ENCODE measurements around the gene MXI1. TPM values are rescaled to one million over a fixed set of nuclear protein-coding genes. Genes with fewer than 3 reads are reported as not detected.

The MXI1 gene
- total RNA-seq, 1 donor from 2014 or later: 17.2 TPM

DNA sequence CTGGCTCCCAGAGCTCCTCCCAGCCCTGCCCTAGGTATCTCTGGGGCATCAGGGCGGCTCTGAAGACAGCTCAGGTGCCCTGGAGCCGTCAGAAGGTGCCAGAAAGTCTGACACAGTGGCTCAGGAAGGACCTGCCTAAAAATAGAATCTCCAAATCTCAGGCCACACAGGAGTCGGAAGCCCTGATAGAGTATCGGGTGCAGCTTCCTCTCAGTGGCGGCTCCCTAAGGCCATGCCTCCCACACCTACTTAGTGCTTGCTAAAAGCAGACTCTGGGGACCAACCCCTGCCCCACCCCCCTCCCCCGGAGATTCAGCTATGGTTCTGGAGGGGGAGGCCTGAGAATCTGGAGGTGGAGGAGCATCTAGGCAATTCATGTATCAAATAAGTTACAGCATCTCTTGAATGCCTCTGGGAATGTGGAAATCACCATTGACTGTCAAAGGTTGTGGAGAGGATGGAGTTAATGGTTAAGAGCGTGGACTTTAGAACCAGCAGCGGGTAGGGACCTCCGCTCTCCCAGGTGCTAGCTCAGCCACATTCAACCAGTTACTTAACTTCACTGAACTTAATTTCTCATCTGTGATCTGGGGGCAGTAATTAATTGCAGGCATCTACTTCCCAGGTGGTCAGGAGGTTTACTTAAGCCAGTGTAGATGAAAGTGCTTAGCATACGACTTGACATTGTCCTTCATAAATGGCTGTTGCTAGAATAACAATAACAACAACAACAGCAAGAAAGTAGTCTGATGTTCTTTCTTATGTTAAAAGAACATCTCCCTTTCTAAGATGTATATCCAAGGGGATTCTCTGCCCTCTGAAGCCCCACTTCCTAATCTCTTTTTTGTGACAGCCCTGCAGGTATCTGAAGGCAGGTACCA is 38.6 kb upstream of the MXI1 start:
- no peak overlapping the region for H3K27ac ChIP-seq (ENCODE audit: low read depth, low read length)
- peaks cover 0 to 5% (median 4%) of the 10 kb centered on the region in 3 donors for H3K4me1 ChIP-seq (ENCODE audit: control insufficient read depth in 3 of 3, insufficient read depth in 3 of 3, low read length in 3 of 3)
- H3K27me3 ChIP-seq (ENCODE audit: control insufficient read depth in 3 of 3, insufficient read depth in 3 of 3, low read length in 3 of 3): peaks cover 42 to 48% (median 44%) of the 10 kb centered on the region in 3 donors
- no peaks in the 10 kb centered on the region for H3K36me3 ChIP-seq (ENCODE audit: control insufficient read depth in 3 of 3, insufficient read depth in 3 of 3, low read length in 3 of 3)
- H3K4me3 ChIP-seq (ENCODE audit: low read length in 3 of 3): peak overlapping the region in 1 of 3 donors; percentile 13
- H3K9ac ChIP-seq (ENCODE audit: low read depth in 1 of 3, low read length in 3 of 3): no peak overlapping the region
- no peaks in the 10 kb centered on the region for H3K9me3 ChIP-seq (ENCODE audit: control insufficient read depth in 3 of 3, low read length in 3 of 3)

DNA sequence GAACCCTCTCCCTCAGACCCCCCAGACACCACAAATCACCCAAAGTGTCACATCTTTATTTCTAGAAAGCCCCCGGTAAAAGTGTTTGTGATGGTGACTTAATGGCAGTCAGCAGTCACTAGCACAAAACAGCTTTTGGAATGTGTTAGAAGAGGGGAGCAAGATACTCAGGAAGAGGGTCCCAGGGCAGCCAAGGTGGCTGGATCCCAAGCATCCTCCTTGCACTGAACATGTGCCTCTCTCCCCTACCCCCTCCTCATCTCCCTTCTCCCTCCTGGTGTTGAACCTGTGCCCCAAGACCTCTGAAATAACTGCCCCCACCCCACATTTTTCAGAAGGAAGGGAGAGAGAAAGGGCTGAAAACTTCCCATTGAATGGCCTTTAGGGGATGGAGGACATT is 37.8 kb upstream of the MXI1 start:
- H3K27ac ChIP-seq (ENCODE audit: low read depth, low read length): no peak overlapping the region
- H3K4me1 ChIP-seq (ENCODE audit: control insufficient read depth in 3 of 3, insufficient read depth in 3 of 3, low read length in 3 of 3): peaks cover 0 to 5% (median 4%) of the 10 kb centered on the region in 3 donors
- H3K9me3 ChIP-seq (ENCODE audit: control insufficient read depth in 3 of 3, low read length in 3 of 3): no peaks in the 10 kb centered on the region
- H3K36me3 ChIP-seq (ENCODE audit: control insufficient read depth in 3 of 3, insufficient read depth in 3 of 3, low read length in 3 of 3): no peaks in the 10 kb centered on the region
- peaks cover 42 to 48% (median 44%) of the 10 kb centered on the region in 3 donors for H3K27me3 ChIP-seq (ENCODE audit: control insufficient read depth in 3 of 3, insufficient read depth in 3 of 3, low read length in 3 of 3)
- no peak overlapping the region for H3K9ac ChIP-seq (ENCODE audit: low read depth in 1 of 3, low read length in 3 of 3)
- no peak overlapping the region for H3K4me3 ChIP-seq (ENCODE audit: low read length in 3 of 3)

DNA sequence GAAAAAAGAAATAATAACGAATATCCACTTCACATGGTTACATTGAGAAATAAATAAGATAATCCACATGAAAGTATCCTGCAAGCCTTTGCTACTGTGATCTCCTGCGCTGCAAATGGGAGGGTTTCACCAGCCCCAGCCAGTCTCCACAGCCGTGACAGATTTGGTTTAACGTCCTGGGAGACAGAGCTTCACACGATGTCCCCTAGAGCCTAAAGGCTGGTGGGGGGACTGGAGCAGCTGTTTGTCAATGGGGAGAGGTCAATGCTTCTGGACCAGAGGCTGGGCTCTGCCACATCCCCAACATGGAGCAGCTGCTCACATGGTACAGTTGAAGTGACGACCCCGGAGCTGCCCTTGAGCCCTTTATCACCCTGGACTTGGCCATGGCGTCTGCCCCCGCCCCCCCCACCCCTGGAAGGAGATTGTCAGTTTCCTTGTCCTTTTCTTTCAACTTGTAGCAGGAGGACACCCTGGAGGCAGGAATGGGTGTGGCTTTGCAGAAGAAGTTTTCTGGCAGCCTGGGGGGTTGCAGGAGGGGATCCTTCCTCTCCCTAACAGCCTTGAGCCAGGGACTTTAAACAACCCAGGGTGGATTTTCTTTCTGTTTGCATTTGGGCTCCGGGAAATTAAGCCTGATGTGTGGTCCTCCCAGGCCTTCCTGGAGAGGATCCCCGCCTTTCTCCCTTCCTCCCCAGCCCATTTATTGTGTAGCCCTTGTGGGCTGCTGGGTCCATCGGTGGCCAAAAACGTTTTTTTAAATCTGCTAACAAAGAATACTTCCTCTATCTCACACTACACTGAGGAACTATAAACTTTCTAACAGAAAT is 37.0 kb upstream of the MXI1 start:
- Histone ChIP-seq H3K9me3 (ENCODE audit: control insufficient read depth in 3 of 3, low read length in 3 of 3) (no peaks in the 10 kb centered on the region), H3K4me3 (ENCODE audit: low read length in 3 of 3) (no peak overlapping the region), H3K27ac (ENCODE audit: low read depth, low read length) (no peak overlapping the region), H3K9ac (ENCODE audit: low read depth in 1 of 3, low read length in 3 of 3) (no peak overlapping the region), H3K4me1 (ENCODE audit: control insufficient read depth in 3 of 3, insufficient read depth in 3 of 3, low read length in 3 of 3) (peaks cover 0 to 5% (median 4%) of the 10 kb centered on the region in 3 donors), H3K36me3 (ENCODE audit: control insufficient read depth in 3 of 3, insufficient read depth in 3 of 3, low read length in 3 of 3) (no peaks in the 10 kb centered on the region), H3K27me3 (ENCODE audit: control insufficient read depth in 3 of 3, insufficient read depth in 3 of 3, low read length in 3 of 3) (peaks cover 41 to 48% (median 43%) of the 10 kb centered on the region in 3 donors)

DNA sequence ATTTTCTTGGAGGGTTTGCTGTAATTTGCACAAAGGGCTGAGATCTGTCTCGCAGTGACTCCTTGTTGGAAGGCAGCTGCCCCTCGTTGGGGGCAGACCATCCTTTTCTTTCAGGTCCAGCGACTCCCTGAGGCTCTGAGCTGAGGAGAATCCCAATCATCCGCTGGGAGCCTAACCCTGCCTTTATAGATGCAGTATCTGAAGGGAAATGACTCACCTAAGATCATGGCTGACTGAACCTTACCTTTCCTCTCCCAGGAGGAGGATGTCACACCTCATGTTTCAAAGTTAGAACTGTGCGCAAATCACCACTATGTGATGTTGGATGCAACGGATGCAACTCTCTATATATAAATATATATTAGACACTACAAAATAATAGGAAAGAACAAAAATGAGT is 36.4 kb upstream of the MXI1 start:
- Histone ChIP-seq H3K27ac (ENCODE audit: low read depth, low read length) (no peak overlapping the region), H3K9me3 (ENCODE audit: control insufficient read depth in 3 of 3, low read length in 3 of 3) (no peaks in the 10 kb centered on the region), H3K4me1 (ENCODE audit: control insufficient read depth in 3 of 3, insufficient read depth in 3 of 3, low read length in 3 of 3) (peaks cover 2 to 9% (median 7%) of the 10 kb centered on the region in 3 donors), H3K27me3 (ENCODE audit: control insufficient read depth in 3 of 3, insufficient read depth in 3 of 3, low read length in 3 of 3) (peaks cover 34 to 45% (median 36%) of the 10 kb centered on the region in 3 donors), H3K36me3 (ENCODE audit: control insufficient read depth in 3 of 3, insufficient read depth in 3 of 3, low read length in 3 of 3) (no peaks in the 10 kb centered on the region), H3K9ac (ENCODE audit: low read depth in 1 of 3, low read length in 3 of 3) (no peak overlapping the region), H3K4me3 (ENCODE audit: low read length in 3 of 3) (no peak overlapping the region)

DNA sequence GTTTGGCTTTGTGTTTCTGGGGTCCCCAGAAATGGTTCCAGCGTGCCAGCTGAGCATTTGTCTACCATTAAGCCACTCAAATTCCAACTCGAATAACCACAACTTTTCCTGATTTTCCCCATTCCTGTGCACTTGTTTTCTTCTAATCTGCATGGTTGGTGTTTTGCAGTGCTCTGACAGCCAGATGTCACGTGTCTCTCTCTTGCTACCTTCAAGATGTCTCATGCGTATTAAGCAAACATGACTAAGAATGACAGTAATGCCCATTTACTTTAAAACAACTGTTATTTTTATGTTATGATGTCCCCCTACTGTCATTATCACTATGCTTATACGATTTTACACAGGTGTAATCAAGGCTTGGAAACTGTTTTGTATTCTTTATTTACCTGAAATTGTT is 35.2 kb upstream of the MXI1 start:
- peaks cover 26 to 38% (median 30%) of the 10 kb centered on the region in 3 donors for H3K27me3 ChIP-seq (ENCODE audit: control insufficient read depth in 3 of 3, insufficient read depth in 3 of 3, low read length in 3 of 3)
- H3K9ac ChIP-seq (ENCODE audit: low read depth in 1 of 3, low read length in 3 of 3): no peak overlapping the region
- no peaks in the 10 kb centered on the region for H3K9me3 ChIP-seq (ENCODE audit: control insufficient read depth in 3 of 3, low read length in 3 of 3)
- H3K27ac ChIP-seq (ENCODE audit: low read depth, low read length): no peak overlapping the region
- peaks cover 9 to 12% (median 11%) of the 10 kb centered on the region in 3 donors for H3K4me1 ChIP-seq (ENCODE audit: control insufficient read depth in 3 of 3, insufficient read depth in 3 of 3, low read length in 3 of 3)
- no peak overlapping the region for H3K4me3 ChIP-seq (ENCODE audit: low read length in 3 of 3)
- no peaks in the 10 kb centered on the region for H3K36me3 ChIP-seq (ENCODE audit: control insufficient read depth in 3 of 3, insufficient read depth in 3 of 3, low read length in 3 of 3)

DNA sequence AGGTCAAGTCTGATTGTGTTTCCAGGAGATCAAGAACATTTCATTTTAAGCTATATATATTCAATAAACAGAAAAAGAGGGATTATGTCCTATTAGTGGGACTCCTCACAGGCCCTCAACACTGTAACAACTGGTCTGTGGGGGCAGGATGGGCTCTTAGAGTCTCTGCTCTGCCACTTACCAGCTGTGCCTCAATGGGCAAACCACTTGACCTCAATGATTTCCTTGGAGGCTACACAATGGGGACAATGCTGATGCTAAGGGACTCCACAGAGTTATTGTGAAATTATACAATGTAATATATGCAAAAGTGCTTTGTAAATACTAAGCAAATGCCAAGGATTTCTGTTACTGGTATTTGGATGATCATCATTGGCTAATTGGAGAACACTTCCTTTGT is 33.2 kb upstream of the MXI1 start:
- Histone ChIP-seq H3K27ac (ENCODE audit: low read depth, low read length) (no peak overlapping the region), H3K9ac (ENCODE audit: low read depth in 1 of 3, low read length in 3 of 3) (no peak overlapping the region), H3K9me3 (ENCODE audit: control insufficient read depth in 3 of 3, low read length in 3 of 3) (no peaks in the 10 kb centered on the region), H3K36me3 (ENCODE audit: control insufficient read depth in 3 of 3, insufficient read depth in 3 of 3, low read length in 3 of 3) (no peaks in the 10 kb centered on the region), H3K4me1 (ENCODE audit: control insufficient read depth in 3 of 3, insufficient read depth in 3 of 3, low read length in 3 of 3) (peaks cover 7 to 9% (median 9%) of the 10 kb centered on the region in 3 donors), H3K4me3 (ENCODE audit: low read length in 3 of 3) (no peak overlapping the region), H3K27me3 (ENCODE audit: control insufficient read depth in 3 of 3, insufficient read depth in 3 of 3, low read length in 3 of 3) (peaks cover 12 to 19% (median 19%) of the 10 kb centered on the region in 3 donors)

DNA sequence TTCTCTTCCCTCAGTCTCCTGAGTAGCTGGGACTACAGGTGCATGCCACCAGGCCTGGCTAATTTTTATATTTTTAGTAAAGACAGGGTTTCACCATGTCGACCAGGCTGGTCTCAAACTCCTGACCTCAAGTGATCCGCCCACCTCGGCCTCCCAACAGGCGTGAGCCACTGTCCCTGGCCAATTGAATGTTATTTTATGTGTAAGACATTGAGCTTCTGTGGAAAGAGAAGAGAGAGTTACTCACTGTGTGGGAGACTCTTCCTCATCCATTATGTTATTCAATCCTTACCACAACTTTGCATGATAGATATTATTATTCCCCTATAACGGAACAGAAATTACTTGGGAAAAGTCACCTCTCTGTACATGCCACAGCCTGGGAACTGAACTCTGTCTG is 32.6 kb upstream of the MXI1 start:
- peaks cover 7 to 9% (median 9%) of the 10 kb centered on the region in 3 donors for H3K4me1 ChIP-seq (ENCODE audit: control insufficient read depth in 3 of 3, insufficient read depth in 3 of 3, low read length in 3 of 3)
- no peaks in the 10 kb centered on the region for H3K9me3 ChIP-seq (ENCODE audit: control insufficient read depth in 3 of 3, low read length in 3 of 3)
- H3K36me3 ChIP-seq (ENCODE audit: control insufficient read depth in 3 of 3, insufficient read depth in 3 of 3, low read length in 3 of 3): no peaks in the 10 kb centered on the region
- no peak overlapping the region for H3K4me3 ChIP-seq (ENCODE audit: low read length in 3 of 3)
- H3K27ac ChIP-seq (ENCODE audit: low read depth, low read length): no peak overlapping the region
- peaks cover 12 to 13% (median 13%) of the 10 kb centered on the region in 3 donors for H3K27me3 ChIP-seq (ENCODE audit: control insufficient read depth in 3 of 3, insufficient read depth in 3 of 3, low read length in 3 of 3)
- no peak overlapping the region for H3K9ac ChIP-seq (ENCODE audit: low read depth in 1 of 3, low read length in 3 of 3)

DNA sequence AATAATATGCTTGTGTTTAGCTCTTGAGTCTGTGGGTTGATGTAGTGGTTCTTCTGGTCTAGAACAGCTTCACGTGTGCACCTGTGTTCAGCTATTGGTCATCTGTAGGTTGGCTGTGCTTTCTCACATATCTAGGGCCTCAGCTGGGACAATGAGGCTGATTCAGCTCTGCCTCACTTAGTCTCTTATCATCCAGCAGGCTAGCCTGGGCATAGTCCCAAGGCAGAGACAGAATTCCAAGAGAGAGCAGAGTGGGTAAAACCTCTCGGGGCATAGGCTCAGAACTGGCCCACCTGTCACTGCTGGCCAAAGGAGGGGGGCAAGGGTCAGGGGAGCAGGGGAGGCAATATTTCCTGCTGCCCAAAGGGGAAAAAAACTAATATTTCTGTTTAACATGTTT is 32.0 kb upstream of the MXI1 start:
- H3K4me3 ChIP-seq (ENCODE audit: low read length in 3 of 3): no peak overlapping the region
- no peaks in the 10 kb centered on the region for H3K36me3 ChIP-seq (ENCODE audit: control insufficient read depth in 3 of 3, insufficient read depth in 3 of 3, low read length in 3 of 3)
- no peak overlapping the region for H3K9ac ChIP-seq (ENCODE audit: low read depth in 1 of 3, low read length in 3 of 3)
- no peak overlapping the region for H3K27ac ChIP-seq (ENCODE audit: low read depth, low read length)
- H3K27me3 ChIP-seq (ENCODE audit: control insufficient read depth in 3 of 3, insufficient read depth in 3 of 3, low read length in 3 of 3): peaks cover 7 to 13% (median 9%) of the 10 kb centered on the region in 3 donors
- no peaks in the 10 kb centered on the region for H3K9me3 ChIP-seq (ENCODE audit: control insufficient read depth in 3 of 3, low read length in 3 of 3)
- H3K4me1 ChIP-seq (ENCODE audit: control insufficient read depth in 3 of 3, insufficient read depth in 3 of 3, low read length in 3 of 3): peaks cover 7 to 9% (median 7%) of the 10 kb centered on the region in 3 donors

DNA sequence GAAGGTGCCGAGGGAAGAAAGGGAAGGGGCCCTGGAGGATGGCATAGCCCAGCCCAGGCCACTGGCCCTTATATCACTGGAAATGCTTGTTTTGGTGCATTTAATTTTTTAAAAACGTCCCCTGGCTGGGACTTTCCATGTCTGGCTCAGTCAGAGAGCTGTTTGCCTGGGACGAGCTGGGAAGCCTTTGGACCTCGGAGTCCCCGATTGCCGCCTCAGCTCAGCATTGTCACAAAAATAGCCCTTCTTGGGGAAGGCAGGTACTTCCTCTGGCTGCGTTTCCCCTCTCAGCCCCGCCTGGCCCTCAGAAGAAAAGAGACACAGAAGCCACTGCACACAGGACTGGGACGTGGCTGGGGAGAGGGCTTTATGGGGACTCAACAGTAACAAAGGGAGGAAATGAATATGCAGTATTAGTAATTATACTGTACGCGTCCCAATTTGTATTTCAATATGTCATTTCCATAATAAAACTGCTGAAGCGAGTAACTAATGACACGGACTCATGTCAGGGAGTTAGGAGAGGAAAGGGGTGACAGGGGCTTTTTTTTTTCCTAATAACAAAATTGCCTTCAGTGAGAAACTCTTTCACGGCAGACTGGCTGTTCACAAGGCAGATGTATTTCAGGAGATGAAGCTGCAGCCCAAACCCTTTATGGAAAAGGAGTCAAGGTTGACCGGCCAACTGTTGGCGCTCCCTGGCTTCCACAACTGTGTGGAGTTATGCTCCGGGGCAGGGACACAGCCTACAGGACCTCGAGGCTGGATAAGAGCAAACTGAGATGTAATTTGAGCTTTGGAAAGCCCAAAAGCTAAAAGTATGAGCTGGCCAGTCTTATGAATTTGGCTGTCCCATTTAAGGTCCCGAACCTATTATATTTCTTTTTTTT is 31.0 kb upstream of the MXI1 start:
- Histone ChIP-seq H3K4me3 (ENCODE audit: low read length in 3 of 3) (no peak overlapping the region), H3K9ac (ENCODE audit: low read depth in 1 of 3, low read length in 3 of 3) (peak overlapping the region in 1 of 3 donors; percentile 51), H3K36me3 (ENCODE audit: control insufficient read depth in 3 of 3, insufficient read depth in 3 of 3, low read length in 3 of 3) (no peaks in the 10 kb centered on the region), H3K27ac (ENCODE audit: low read depth, low read length) (no peak overlapping the region), H3K4me1 (ENCODE audit: control insufficient read depth in 3 of 3, insufficient read depth in 3 of 3, low read length in 3 of 3) (peaks cover 7 to 9% (median 7%) of the 10 kb centered on the region in 3 donors), H3K9me3 (ENCODE audit: control insufficient read depth in 3 of 3, low read length in 3 of 3) (no peaks in the 10 kb centered on the region), H3K27me3 (ENCODE audit: control insufficient read depth in 3 of 3, insufficient read depth in 3 of 3, low read length in 3 of 3) (peaks cover 0 to 6% (median 5%) of the 10 kb centered on the region in 3 donors)

Data from skeletal muscle tissue (tissue), 4 donors.